H1 (cell line): ENCODE results near the gene CREBBP. TPM values are rescaled to one million over a fixed set of nuclear protein-coding genes. Genes with fewer than 3 reads are reported as not detected.

Source experiments
- CTCF ChIA-PET: fragments of 300-600 bp; sonication (Branson Sonifier 250); formaldehyde crosslinking; loops from one replicate; lab custom pipeline; 2021; ENCODE audit not compliant: partially characterized antibody; lab: Charles Lee
- POLR2A ChIA-PET: fragments of 300-600 bp; sonication (Branson Sonifier 250); formaldehyde crosslinking; loops from one replicate; lab custom pipeline; 2021; ENCODE audit warnings: inconsistent platforms; ENCODE audit not compliant: partially characterized antibody; lab: Charles Lee
- DNase-seq, 2 experiments: peaks; one replicate each; pipeline versions ENCODE4 v3.0.0 to v3.0.0-alpha.2; 2010 to 2022; ENCODE audit warnings: low spot score in 2 of 2, low read depth in 1 of 2, mixed read lengths in 1 of 2
- FAIRE-seq: peaks from 2 replicates; lab custom pipeline; 2011; peaks lifted over from hg19 to GRCh38; lab: Jason Lieb, UNC
- H2AFZ ChIP-seq: 2 replicates; pipeline ENCODE4 v1.8.1; 2012; ENCODE audit warnings: low read length, inconsistent platforms
- H2AK5ac ChIP-seq: 2 replicates; pipeline ENCODE4 v1.6.1; 2013; ENCODE audit warnings: low read depth, low read length
- H2BK120ac ChIP-seq: replicated peaks from 2 replicates; pipeline ENCODE3; 2013; ENCODE audit warnings: low read depth, low read length, inconsistent platforms
- H2BK12ac ChIP-seq: 2 replicates; pipeline ENCODE4 v1.6.1; 2013; ENCODE audit warnings: low read depth, low read length
- H2BK15ac ChIP-seq: 2 replicates; pipeline ENCODE4 v1.6.1; 2013; ENCODE audit warnings: low read length
- H2BK20ac ChIP-seq: 2 replicates; pipeline ENCODE4 v1.6.1; 2013; ENCODE audit warnings: low read length
- H2BK5ac ChIP-seq: 2 replicates; pipeline ENCODE4 v1.6.1; 2013; ENCODE audit warnings: low read depth, low read length
- H3K14ac ChIP-seq: 2 replicates; pipeline ENCODE4 v1.6.1; 2013; ENCODE audit warnings: inconsistent platforms; ENCODE audit not compliant: insufficient read length
- H3K18ac ChIP-seq: 2 replicates; pipeline ENCODE4 v1.6.1; 2013; ENCODE audit warnings: low read length; ENCODE audit errors: extremely low read depth
- H3K23ac ChIP-seq: 2 replicates; pipeline ENCODE4 v1.6.1; 2013; ENCODE audit warnings: inconsistent platforms; ENCODE audit not compliant: insufficient read length
- H3K23me2 ChIP-seq: 2 replicates; pipeline ENCODE4 v1.6.1; 2013; ENCODE audit warnings: low read depth, low read length
- H3K27ac ChIP-seq: 2 replicates; pipeline ENCODE4 v1.6.1; 2011; ENCODE audit warnings: low read depth, low read length, inconsistent platforms
- H3K27me3 ChIP-seq, 4 experiments: replicated peaks in 1 of 4; 1 replicate in 1 of 4; 2 replicates in 3 of 4; pipeline versions ENCODE4 v1.6.1 to v1.8.1; 2011 to 2013; ENCODE audit warnings: low read length in 3 of 4, mild to moderate bottlenecking in 3 of 4, inconsistent platforms in 2 of 4, mixed read lengths in 2 of 4, moderate library complexity in 1 of 4; ENCODE audit not compliant: control insufficient read depth in 3 of 4, insufficient read depth in 3 of 4; ENCODE audit errors: extremely low read depth in 1 of 4
- H3K36me3 ChIP-seq, 4 experiments: 2 replicates each; pipeline versions ENCODE4 v1.6.1 to v1.8.1; 2011 to 2013; ENCODE audit warnings: mild to moderate bottlenecking in 4 of 4, low read length in 3 of 4, moderate library complexity in 2 of 4, control low read depth in 1 of 4, inconsistent platforms in 1 of 4; ENCODE audit not compliant: insufficient read depth in 4 of 4, control insufficient read depth in 2 of 4
- H3K4ac ChIP-seq: replicated peaks from 2 replicates; pipeline ENCODE3; 2013; ENCODE audit warnings: low read length, low read depth, mixed read lengths, inconsistent platforms; ENCODE audit not compliant: insufficient read length
- H3K4me1 ChIP-seq, 4 experiments: replicated peaks in 1 of 4; 1 replicate in 1 of 4; 2 replicates in 3 of 4; pipeline versions ENCODE4 v1.6.1 to v1.8.1; 2011 to 2013; ENCODE audit warnings: low read length in 3 of 4, inconsistent platforms in 2 of 4, mixed read lengths in 1 of 4; ENCODE audit not compliant: insufficient read depth in 4 of 4, control insufficient read depth in 3 of 4
- H3K4me2 ChIP-seq, 2 experiments: 2 replicates each; pipeline versions ENCODE4 v1.6.1 to v1.8.1; 2011 to 2013; ENCODE audit warnings: low read depth in 2 of 2, low read length in 2 of 2, control low read depth in 1 of 2, inconsistent platforms in 1 of 2, mild to moderate bottlenecking in 1 of 2; ENCODE audit not compliant: insufficient read depth in 1 of 2
- H3K4me3 ChIP-seq, 4 experiments: fragments of 200-600, 300-600 bp in 1 of 4; sonication (generic), shearing (Covaris generic), sonication (Bioruptor Twin) in 1 of 4; 2 replicates each; pipeline versions ENCODE4 v1.5.1 to v1.8.1; 2011 to 2016; ENCODE audit warnings: low read length in 4 of 4, low read depth in 3 of 4, control low read depth in 2 of 4, inconsistent platforms in 2 of 4, mild to moderate bottlenecking in 2 of 4, mixed read lengths in 1 of 4, moderate library complexity in 1 of 4; ENCODE audit not compliant: insufficient read depth in 2 of 4; ENCODE audit errors: extremely low read depth in 1 of 4
- H3K56ac ChIP-seq: replicated peaks from 2 replicates; pipeline ENCODE3; 2013; ENCODE audit warnings: low read depth, mild to moderate bottlenecking, mixed read lengths, low read length, inconsistent platforms; ENCODE audit not compliant: insufficient read length
- H3K79me1 ChIP-seq: 2 replicates; pipeline ENCODE4 v1.6.1; 2013; ENCODE audit warnings: low read depth, low read length, control low read depth
- H3K79me2 ChIP-seq, 2 experiments: 2 replicates each; pipeline versions ENCODE4 v1.6.1 to v1.8.1; 2012 to 2013; ENCODE audit warnings: low read length in 2 of 2, mild to moderate bottlenecking in 2 of 2, inconsistent platforms in 1 of 2; ENCODE audit not compliant: insufficient read depth in 2 of 2, control insufficient read depth in 1 of 2
- H3K9ac ChIP-seq, 4 experiments: replicated peaks in 1 of 4; 1 replicate in 1 of 4; 2 replicates in 3 of 4; pipeline versions ENCODE4 v1.6.1 to v1.8.1; 2011 to 2013; ENCODE audit warnings: low read depth in 3 of 4, low read length in 3 of 4, control low read depth in 2 of 4, mild to moderate bottlenecking in 2 of 4, moderate library complexity in 2 of 4, inconsistent platforms in 1 of 4; ENCODE audit errors: extremely low read depth in 1 of 4
- H3K9me3 ChIP-seq, 2 experiments: 2 replicates each; pipeline versions ENCODE4 v1.6.1 to v1.8.1; 2012 to 2013; ENCODE audit warnings: mild to moderate bottlenecking in 2 of 2, moderate library complexity in 2 of 2, control low read depth in 1 of 2, inconsistent platforms in 1 of 2, low read depth in 1 of 2, low read length in 1 of 2, mixed read lengths in 1 of 2; ENCODE audit not compliant: insufficient read depth in 2 of 2
- H4K20me1 ChIP-seq, 2 experiments: replicated peaks in 1 of 2; 2 replicates each; pipeline versions ENCODE3 to v1.8.1; 2011 to 2013; ENCODE audit warnings: inconsistent platforms in 2 of 2, low read length in 2 of 2, mild to moderate bottlenecking in 1 of 2; ENCODE audit not compliant: insufficient read depth in 2 of 2, control insufficient read depth in 1 of 2
- H4K5ac ChIP-seq: 2 replicates; pipeline ENCODE4 v1.6.1; 2013; ENCODE audit warnings: low read length, low read depth, mixed read lengths, inconsistent platforms; ENCODE audit not compliant: insufficient read length
- H4K8ac ChIP-seq: 2 replicates; pipeline ENCODE4 v1.8.0; 2013; ENCODE audit warnings: mild to moderate bottlenecking, moderate library complexity, low read length, inconsistent platforms; ENCODE audit not compliant: insufficient read depth; ENCODE audit errors: extremely low read depth
- H4K91ac ChIP-seq: replicated peaks from 2 replicates; pipeline ENCODE3; 2013; ENCODE audit warnings: low read length, mixed read lengths, inconsistent platforms; ENCODE audit not compliant: insufficient read length
- MAFK ChIP-seq: IDR thresholded peaks from 2 replicates; pipeline ENCODE4 v1.6.1; 2012; ENCODE audit warnings: low read depth, mild to moderate bottlenecking, improper control_type of control experiment, low read length
- POLR2A ChIP-seq, 2 experiments: IDR thresholded peaks; 1 replicate in 1 of 2; 2 replicates in 1 of 2; pipeline ENCODE4 v1.6.1; 2011; ENCODE audit warnings: low read depth in 2 of 2, low read length in 2 of 2, mild to moderate bottlenecking in 2 of 2; ENCODE audit errors: control extremely low read depth in 1 of 2
- SIN3A ChIP-seq, 2 experiments: IDR thresholded peaks in 1 of 2; conservative IDR thresholded peaks in 1 of 2; 2 replicates each; pipeline ENCODE4 v1.6.1; 2011 to 2012; ENCODE audit warnings: low read length in 2 of 2, improper control_type of control experiment in 1 of 2, low read depth in 1 of 2, mild to moderate bottlenecking in 1 of 2
- WGBS, 2 experiments: shearing (Covaris generic) in 1 of 2; methylation state at CpG; one replicate each; pipeline versions ENCODE4 v1.1.6 to v1.1.7; 2013 to 2015; ENCODE audit warnings: low lambda C conversion rate in 2 of 2, mixed read lengths in 2 of 2, inconsistent platforms in 1 of 2, low coverage in 1 of 2, missing lambda C conversion rate in 1 of 2; ENCODE audit not compliant: insufficient replicate concordance in 2 of 2, insufficient coverage in 1 of 2, insufficient read length in 1 of 2; ENCODE audit errors: extremely low coverage in 1 of 2, missing lambda C conversion rate in 1 of 2; 5-methylcytosine and 5-hydroxymethylcytosine counted together
- polyA plus RNA-seq, 7 experiments: library from polyadenylated mRNA; depleted of rRNA in 3 of 7; stranded (reverse) in 5 of 7; unstranded in 2 of 7; fragments of >200 nt in 5 of 7; fragments of 200-250 nt in 2 of 7; gene quantifications; 1 replicate in 5 of 7; 2 replicates in 1 of 7; 4 replicates in 1 of 7; pipeline versions ENCODE4 v1.2.1 to v1.2.3, GENCODE V29; 2011 to 2013; ENCODE audit warnings: missing spikeins in 2 of 7, mixed read lengths in 2 of 7
- total RNA-seq: library from RNA; stranded (reverse); fragmentation: NEBNext Ultra II Directional; extraction: Animal tissue kit (Norgen Biotek cat#: 25700); gene quantifications from 2 replicates; pipeline ENCODE4 v1.2.1, GENCODE V29; 2021

CREBBP gene
- total and polyA plus RNA-seq, 2 of the 8 experiments (the other 6 are each of a cell fraction or from before 2014, with no cell fraction given) = 10.0 to 60.1 TPM

DNA sequence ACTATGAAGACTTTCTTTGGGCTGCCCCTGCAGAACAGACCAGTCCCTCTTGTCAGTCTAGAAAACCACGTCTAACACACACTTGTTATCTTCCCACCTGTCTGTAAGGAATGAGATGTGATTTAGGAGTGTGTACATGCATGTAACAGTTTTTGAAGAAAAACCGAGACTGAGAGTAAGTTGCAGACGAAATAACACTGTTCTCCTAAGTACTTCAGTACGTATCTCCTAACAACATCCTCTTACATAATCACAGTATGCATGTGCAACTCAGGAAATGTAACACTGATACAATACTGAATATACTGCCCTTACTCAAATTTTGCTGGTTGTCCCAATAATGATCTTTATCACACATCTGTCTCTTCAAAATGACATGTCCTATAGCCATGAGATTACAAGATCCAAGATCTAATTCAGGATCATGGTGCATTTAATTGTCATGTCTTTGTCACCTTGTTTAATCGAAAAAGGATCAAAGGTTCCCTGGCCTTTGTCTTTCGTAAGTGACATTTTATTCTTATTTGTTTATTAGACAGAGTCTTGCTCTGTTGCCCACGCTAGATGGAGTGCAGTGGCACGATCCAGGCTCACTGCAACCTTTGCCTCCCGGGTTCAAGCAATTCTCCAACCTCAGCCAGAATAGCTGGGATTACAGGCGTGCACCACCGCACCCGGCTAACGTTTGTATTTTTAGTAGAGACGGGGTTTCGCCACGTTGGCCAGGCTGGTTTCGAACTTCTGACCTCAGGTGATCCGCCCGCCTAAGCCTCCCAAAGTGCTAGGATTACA lies 25.6 kb downstream of the CREBBP start:
- H3K4me2 ChIP-seq = no peak overlapping the region
- no peak overlapping the region for H2BK15ac ChIP-seq
- no peak overlapping the region for H4K8ac ChIP-seq
- no peak for FAIRE-seq
- no peaks in the 10 kb centered on the region for H3K9me3 ChIP-seq
- H3K9ac ChIP-seq = no peak overlapping the region
- no peak overlapping the region for H4K5ac ChIP-seq
- no peaks in the 10 kb centered on the region for H3K23me2 ChIP-seq
- 90% methylated on average over 19 of the region's 19 CpGs; no CpG with 5 or more reads in 1 of the 2 experiments for WGBS, 2 experiments
- peaks cover 0 to 18% (median 12%) of the 10 kb centered on the region in 4 experiments; a peak in 6 of 7 replicates for H3K4me1 ChIP-seq
- no peak overlapping the region for H3K4me3 ChIP-seq
- no peak overlapping the region for H2BK12ac ChIP-seq
- ChIA-PET POLR2A (interaction anchor here (0.6 kb wide), 1 partner anchor 521 kb away, joined by 3 read pairs; no protein-coding TSS in a partner anchor), CTCF (interaction anchor here (1.2 kb wide), 1 partner anchor 7 kb away, joined by 4 read pairs; no protein-coding TSS in a partner anchor)
- H3K27ac ChIP-seq = no peak overlapping the region
- H4K91ac ChIP-seq = no peak overlapping the region
- no peak overlapping the region for H3K56ac ChIP-seq
- H2BK5ac ChIP-seq = no peak overlapping the region
- H4K20me1 ChIP-seq = peaks cover 31 to 50% of the 10 kb centered on the region in 2 experiments
- no peak overlapping the region for H3K18ac ChIP-seq
- H2BK120ac ChIP-seq = no peak overlapping the region
- no peak for DNase-seq
- peaks cover 2 to 6% (median 2%) of the 10 kb centered on the region in 4 experiments; a peak in 5 of 8 replicates for H3K36me3 ChIP-seq
- H3K14ac ChIP-seq = no peak overlapping the region
- H3K79me2 ChIP-seq = peaks cover 25 to 89% of the 10 kb centered on the region in 2 experiments
- no peaks in the 10 kb centered on the region for H3K27me3 ChIP-seq
- no peak overlapping the region for H3K23ac ChIP-seq
- no peak overlapping the region for H2AK5ac ChIP-seq
- H2BK20ac ChIP-seq = no peak overlapping the region
- peaks cover 14% of the 10 kb centered on the region for H3K79me1 ChIP-seq
- no peak overlapping the region for H3K4ac ChIP-seq
- H2AFZ ChIP-seq = no peak overlapping the region
- TF ChIP-seq SIN3A (conservative IDR thresholded peaks at IDR 0.05 in 1 of 2, IDR thresholded peaks at IDR 0.05 in 1 of 2; ENCODE audit: low read depth in 1 of 2, low read length in 2 of 2) = no peak
- TF ChIP-seq POLR2A (IDR thresholded peaks at IDR 0.05; ENCODE audit: control extremely low read depth in 1 of 2, low read depth in 2 of 2, low read length in 2 of 2) = no peak
- TF ChIP-seq MAFK = no peak
